GM18511 (cell line): ENCODE data around the gene GPD2.
A peak's percentile ranks its signal among the peaks of the same experiment; 100 is the strongest.

Experiments used
- ATAC-seq: cut with Tn5 transposase; IDR thresholded peaks from one replicate; pipeline ENCODE4 v1.9.1; 2021; ENCODE audit warnings: mild to moderate bottlenecking, moderate library complexity; ENCODE audit not compliant: unreplicated experiment

GPD2 gene

DNA sequence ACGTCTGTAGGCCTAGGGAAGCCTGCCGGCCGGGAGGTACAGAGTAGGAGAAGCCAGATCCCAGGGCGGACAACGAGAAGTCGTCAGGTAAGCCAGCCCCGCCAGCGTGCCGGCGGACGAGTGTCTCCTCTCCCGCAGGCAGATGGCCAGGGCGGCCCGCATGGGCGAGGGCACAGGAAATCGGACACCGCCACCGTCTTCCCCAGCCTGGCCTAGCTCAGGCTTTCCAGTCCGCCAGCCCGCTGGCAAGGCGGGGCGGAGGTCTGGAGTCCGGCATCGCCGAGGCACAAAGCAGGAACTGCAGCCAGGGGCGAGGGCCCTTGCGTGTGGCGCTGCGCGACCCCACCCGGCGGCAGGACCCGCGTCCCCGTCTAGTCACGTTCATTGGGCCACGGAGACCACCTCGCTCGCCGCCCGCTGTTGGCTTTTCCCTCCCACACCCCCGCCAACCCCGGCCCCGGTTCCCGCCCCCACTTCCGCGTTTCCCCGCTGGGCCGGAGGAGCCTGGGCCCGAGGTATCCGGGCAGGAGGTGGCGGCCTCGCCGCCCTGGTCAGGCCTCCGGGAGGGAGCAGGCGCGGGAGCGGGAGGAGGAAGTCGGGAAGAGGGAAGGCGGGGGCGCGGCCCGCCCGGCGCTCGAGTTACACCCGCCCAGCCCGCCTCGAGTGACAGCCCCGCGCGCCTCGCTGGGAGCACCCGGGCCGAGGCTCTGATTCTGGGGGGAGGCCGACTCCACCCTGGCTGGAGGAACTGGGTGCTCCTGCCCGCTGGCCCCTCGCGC, at the start of gene GPD2:
Gene GPD2, plus strand, starts transcription at position 662 of the 779 bp plus-strand sequence. CDS start 39,727 bp downstream, outside the sequence.
- peak; percentile 63 for ATAC-seq

DNA sequence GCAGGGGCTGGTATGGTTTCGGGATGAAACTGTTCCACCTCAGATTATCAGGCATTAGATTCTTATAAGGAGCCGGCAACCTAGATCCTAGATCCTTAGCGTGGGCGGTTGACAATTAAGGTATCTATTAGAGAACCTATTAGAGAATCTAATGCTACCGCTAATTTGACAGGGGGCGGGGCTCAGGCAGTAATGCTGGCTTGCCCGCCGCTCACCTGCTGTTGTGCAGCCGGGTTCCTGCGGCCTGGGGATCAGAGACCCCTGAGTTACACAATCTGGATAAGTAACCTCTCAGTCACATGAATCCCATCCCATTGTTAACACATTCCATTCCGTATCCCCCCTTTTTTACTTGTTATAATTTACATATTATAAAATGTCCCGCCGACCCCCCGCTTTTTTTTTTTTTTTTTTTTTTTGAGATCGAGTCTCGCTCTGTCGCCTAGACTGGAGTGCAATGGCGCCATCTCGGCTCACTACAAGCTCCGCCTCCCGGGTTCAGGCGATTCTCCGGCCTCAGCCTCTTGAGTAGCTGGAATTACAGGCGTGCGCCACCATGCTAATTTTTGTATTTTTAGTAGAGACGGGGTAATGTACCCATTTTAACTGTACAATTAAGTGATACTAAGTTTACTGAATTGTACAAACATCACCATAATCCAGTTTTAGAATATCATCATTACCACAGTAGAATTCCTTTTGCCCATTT, 42.0 kb upstream of the GPD2 start:
- ATAC-seq = no peak

GRCh38 chr2:156396126-156396525, 40.1 kb upstream of the GPD2 start:
- peak; percentile 20 for ATAC-seq

DNA sequence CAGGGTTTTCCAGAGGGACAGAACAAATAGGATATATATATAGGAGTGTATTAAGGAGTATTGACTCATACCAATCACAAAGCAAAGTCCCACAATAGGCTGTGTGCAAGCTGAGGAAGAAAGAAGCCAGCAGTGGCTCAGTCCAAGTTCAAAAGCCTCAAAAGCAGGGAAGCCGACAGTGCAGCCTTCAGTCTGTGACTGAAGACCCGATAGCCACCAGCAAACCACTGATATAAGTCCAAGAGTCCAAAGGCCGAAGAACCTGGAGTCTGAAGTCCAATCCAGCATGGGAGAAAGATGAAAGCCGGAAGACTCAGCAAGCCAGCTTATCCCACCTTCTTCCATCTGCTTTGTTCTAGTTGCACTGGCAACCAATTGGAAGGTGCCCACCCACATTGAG, 39.0 kb upstream of the GPD2 start:
- ATAC-seq = no peak

- no peak for ATAC-seq
These were observed 38.0 kb upstream of the GPD2 start for GRCh38 chr2:156398176-156398575.

DNA sequence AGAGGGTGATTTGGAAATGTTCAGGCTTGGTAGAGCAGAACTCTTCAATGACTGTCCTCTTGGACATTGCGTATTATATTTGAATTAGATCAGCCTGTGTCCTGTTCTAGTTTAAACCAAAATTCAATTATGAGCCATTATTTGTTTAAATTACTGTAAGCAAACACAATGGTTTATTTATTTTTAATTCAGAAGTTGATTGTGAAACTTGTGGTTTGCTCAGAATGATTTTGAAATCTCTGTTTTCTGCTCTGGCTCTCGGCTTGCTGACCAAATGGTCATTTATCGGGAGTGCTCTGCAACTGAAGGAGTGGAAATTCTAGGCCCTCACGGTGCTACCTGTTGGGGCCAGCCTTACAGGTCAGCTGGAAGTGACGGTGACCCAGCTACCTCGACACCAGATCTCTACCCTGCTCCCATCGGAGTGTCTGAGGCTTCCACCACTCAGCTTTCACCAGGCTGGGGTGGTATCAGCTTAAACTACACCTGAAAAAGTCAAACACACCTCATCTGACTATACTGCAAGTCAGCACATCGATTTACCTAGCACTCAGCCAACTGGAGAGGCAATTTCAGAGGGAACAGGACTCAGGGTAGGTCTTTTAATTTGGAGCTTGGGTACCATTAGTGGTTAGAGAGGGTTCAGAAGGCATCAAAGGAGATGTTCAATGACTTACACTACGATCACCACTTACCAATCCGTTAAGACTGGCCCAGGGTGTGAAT, 36.8 kb upstream of the GPD2 start:
- ATAC-seq = no peak

GRCh38 chr2:156399950-156400705, 36.1 kb upstream of the GPD2 start:
- ATAC-seq = peak; percentile 50

GRCh38 chr2:156400706-156401678, 35.2 kb upstream of the GPD2 start:
- peak; percentile 67 for ATAC-seq

DNA sequence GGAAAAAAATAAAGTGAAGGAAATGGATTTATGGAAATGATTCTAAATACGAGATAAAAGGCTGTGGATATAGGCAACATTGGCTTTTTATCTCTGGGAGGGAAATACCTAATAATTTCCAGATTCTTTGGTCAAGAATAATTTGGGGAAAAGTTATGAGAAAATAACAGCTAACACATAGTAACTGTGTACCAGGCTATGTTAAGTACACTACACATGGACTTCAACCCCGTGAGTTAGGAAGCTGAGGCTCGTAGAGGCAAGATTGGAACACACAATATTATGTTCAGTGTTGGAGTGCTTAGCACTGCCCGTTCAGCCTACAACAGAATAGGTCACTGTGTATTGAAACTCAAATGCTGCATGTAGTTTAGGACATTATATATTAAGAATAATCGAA, 34.3 kb upstream of the GPD2 start:
- ATAC-seq = no peak

- no peak for ATAC-seq
These were observed 30.6 kb upstream of the GPD2 start for GRCh38 chr2:156405586-156405985.

GRCh38 chr2:156411835-156412234, 24.3 kb upstream of the GPD2 start:
- ATAC-seq = no peak

DNA sequence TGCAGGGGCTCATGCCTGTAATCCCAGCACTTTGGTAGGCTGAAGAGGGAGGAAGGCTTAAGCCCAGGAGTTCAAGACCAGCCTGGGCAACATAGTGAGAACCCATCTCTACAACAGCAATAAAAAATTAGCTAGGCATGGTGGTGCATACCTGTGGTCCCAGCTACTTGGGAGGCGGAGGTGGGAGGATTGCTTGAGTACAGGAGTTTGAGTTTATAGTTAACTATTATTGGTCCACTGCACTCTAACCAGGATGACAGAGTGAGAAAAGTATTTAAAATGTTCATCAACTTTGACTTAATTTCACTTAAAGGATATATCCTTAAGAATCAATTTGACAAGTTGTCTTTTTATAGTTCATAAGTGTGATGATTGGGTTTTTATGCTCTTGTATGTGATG, 14.3 kb upstream of the GPD2 start:
- ATAC-seq = no peak

GRCh38 chr2:156423674-156424282, 12.4 kb upstream of the GPD2 start:
- ATAC-seq = no peak

DNA sequence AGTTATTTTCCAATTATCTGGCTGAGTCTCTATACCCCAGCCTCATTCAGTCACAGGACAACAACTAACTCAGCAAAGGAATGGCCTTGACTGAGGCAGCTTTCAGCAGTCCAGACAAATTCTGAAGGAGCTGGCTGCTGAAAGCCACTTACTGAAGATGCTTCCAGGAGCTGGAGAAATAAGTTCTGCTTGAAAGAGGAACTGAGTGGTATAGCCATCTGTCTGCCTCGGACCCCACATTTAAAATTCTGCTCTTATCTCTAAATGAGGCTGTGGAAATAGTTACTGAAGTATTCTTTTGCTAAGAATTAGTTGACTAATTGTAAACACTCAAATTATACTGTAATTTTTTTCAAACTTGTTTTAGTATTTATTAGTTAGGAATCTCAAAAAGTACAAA, 9.1 kb upstream of the GPD2 start:
- no peak for ATAC-seq

DNA sequence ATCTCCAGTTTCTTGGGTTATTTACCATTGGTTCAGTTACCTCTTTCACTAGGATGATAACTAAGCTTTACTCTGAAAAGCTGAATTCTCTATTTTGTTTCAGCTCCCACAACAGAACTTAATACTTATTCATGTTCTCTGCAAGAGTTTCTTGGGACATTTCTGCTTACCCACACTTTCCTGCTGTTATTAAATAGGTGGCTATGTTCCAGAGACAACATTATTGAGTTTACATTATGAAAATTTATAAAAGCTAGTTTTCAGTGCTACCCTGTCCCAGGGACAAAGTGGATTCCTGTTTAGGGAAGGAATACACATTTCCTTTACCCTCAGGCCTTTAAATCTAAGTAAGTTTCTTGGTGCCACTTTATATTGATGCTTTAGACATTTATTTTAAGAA, 7.0 kb upstream of the GPD2 start:
- ATAC-seq = no peak

- ATAC-seq = peak; percentile 29
These were observed 5.8 kb upstream of the GPD2 start for GRCh38 chr2:156430236-156430979.

GRCh38 chr2:156430980-156431358, 5.2 kb upstream of the GPD2 start:
- ATAC-seq = peak; percentile 64

DNA sequence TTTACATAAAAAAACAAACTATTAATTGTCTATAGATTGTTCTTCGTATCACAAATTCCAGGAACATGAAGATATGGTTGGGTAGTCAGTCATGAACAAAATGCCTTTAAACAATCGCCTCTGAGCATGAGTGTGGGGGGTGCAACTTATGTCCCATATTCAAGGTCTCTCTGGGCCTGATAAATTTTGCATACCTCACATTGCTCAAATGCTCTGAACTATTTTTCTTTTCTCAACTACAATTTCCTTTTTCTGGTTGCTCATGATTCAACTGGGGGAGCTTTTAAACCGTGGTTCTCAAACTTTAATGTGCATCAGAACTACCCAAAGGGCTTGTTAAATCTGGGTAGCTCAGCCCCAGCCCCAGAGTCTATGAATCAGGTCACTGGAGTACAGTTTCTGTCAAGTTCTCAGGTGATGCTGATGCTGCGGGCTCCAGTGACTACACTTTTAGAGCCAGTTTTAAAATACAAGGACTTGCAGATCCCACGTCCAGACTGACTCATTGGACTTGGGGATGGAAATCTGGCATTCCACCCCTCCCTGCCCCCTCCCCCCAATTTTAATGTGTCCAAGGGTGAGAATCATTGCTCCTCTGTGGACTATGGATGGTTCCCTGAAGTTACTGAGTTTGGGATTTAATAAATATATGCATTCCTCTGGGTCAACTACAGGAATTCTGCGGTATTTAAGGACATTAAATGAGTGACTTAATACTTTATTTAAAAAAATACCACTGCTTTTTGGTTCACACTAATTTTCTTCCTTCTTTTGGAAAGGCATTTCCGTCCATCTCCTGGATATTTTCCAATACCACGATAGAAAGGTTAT, 1.5 kb upstream of the GPD2 start:
- no peak for ATAC-seq
